ENCODE data around the gene ZNF816.
"Not testable (repeated sequence)": the region's sequence is repeated elsewhere in the genome, so short reads cannot be mapped to it uniquely, and the experiment has no call there.

ZNF816 gene

GRCh38 chr19:52924641-52925040, 38.0 kb downstream of the ZNF816 start:
- DNase-seq, result not testable (repeated sequence)

GRCh38 chr19:52923778-52924593, 38.7 kb downstream of the ZNF816 start:
- DNase-seq, result no peak

DNA sequence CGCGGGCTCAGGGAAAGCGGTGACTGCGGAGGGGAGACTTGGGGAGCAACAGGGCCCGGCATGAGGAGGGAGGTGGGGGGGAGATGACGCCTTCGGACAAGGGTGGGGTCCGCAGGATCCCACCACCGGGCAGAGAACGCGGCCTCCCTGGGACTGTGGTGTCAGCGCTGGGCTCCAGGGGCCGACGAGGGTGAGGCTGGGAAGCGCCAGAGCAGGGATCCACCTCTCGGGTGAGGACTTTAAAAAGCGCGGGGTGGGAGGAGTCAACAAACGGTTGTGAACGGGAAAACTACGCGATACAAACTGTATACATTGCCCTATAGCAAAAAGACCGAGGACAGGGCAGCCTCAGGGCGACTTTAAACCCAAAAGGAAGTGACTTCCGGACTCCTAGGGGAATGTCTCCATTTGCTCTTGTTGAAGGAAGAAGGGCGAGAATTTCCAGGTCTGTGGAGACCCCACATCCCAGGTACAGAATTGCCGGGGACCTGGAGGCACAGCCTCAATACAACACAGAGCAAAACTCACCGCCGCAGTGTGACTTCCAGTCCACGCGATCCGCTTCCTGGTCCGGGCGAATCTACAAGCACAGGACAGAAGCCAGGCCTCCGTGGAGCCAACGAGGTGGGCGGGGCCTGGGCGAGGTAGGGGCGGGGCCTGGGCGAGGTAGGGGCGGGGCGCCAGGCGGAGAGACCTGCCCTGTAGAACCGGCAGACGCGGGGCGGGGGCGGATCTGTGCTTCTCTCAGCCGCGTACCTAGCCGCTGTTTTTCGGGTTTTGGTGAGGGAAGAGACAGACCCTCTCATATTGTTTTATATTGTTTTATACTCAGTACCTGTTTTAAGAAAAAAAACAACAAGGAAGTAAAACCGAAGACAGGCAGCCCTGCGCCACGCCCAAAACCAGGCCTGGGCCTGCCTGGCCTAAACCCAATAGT, 39.6 kb downstream of the ZNF816 start, which contains the start of gene ZNF888:
Gene ZNF888 (minus strand): TSS at position 588 of the 937 bp plus-strand sequence. CDS start 5,555 bp downstream, outside the sequence.
- DNase-seq, result peak; percentile 56

GRCh38 chr19:52917531-52917930, 45.1 kb downstream of the ZNF816 start:
- DNase-seq, result no peak

- DNase-seq, result no peak
Observed at GRCh38 chr19:52910648-52911047, 52.0 kb downstream of the ZNF816 start.

GRCh38 chr19:52904052-52904780, 58.5 kb downstream of the ZNF816 start:
- not testable (repeated sequence) for DNase-seq

DNA sequence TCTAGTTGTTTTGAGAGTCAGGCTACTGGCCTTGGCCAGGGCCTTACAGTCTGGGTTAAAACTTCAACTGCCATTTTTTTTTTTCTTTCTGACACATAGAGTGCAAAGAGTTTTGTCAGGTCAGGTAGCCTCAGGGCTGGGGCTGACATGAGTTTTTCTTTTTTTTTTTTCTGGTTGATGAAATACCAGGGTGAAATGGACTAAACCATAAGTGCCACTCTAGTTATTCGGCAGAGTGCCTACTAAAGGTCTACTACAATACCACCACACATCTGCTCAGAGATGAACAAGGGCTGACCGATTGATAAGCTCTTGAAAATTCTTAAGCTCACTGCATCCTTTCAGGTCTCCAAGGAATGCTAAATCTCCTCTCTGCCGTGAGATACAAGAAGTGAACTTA, 60.8 kb downstream of the ZNF816 start:
- DNase-seq, result no peak
